ENCODE results near the gene SMCO2. TPM values are rescaled to one million over a fixed set of nuclear protein-coding genes. Genes with fewer than 3 reads are reported as not detected.

The SMCO2 gene
- total and polyA plus RNA-seq, 2 experiments from 2014 or later = not detected

- H3K9me3 ChIP-seq (ENCODE audit: low read depth) = no peaks in the 10 kb centered on the region
- H3K27me3 ChIP-seq = no peaks in the 10 kb centered on the region
- no peak overlapping the region for H2AFZ ChIP-seq
- no peaks in the 10 kb centered on the region for H4K20me1 ChIP-seq (ENCODE audit: insufficient read depth, poor library complexity, severe bottlenecking)
- peak overlapping the region; percentile 61 for H3K27ac ChIP-seq
- DNase-seq (ENCODE audit: low spot score) = no peak
- TF ChIP-seq EZH2phosphoT487 (IDR thresholded peaks at IDR 0.05; ENCODE audit: low read depth, severe bottlenecking, unreplicated experiment) = no peak
- no peak for TF ChIP-seq CTCF (IDR thresholded peaks at IDR 0.05; ENCODE audit: poor library complexity)
- no peak for TF ChIP-seq EZH2 (IDR thresholded peaks at IDR 0.05; ENCODE audit: borderline replicate concordance)
- peak overlapping the region; percentile 65 for H3K4me2 ChIP-seq
- no peak overlapping the region for H3K4me3 ChIP-seq
- no peaks in the 10 kb centered on the region for H3K36me3 ChIP-seq (replicated peaks; ENCODE audit: insufficient read depth, low read depth)
- H3K79me2 ChIP-seq = peaks cover 82% of the 10 kb centered on the region
- H3K9me2 ChIP-seq (replicated peaks; ENCODE audit: insufficient read depth) = no peaks in the 10 kb centered on the region
- 86% methylated on average over 8 of the region's 8 CpGs for WGBS (ENCODE audit: low lambda C conversion rate, missing lambda C conversion rate)
- peaks cover 18% of the 10 kb centered on the region for H3K4me1 ChIP-seq (ENCODE audit: insufficient read depth)
These were observed 102.0 kb downstream of the SMCO2 start for GRCh38 chr12:27548301-27549199.

- TF ChIP-seq CTCF (IDR thresholded peaks at IDR 0.05; ENCODE audit: poor library complexity) = no peak
- TF ChIP-seq EZH2phosphoT487 (IDR thresholded peaks at IDR 0.05; ENCODE audit: low read depth, severe bottlenecking, unreplicated experiment) = no peak
- TF ChIP-seq EZH2 (IDR thresholded peaks at IDR 0.05; ENCODE audit: borderline replicate concordance) = no peak
- H2AFZ ChIP-seq = no peak overlapping the region
- H3K27me3 ChIP-seq = no peaks in the 10 kb centered on the region
- H3K4me1 ChIP-seq (ENCODE audit: insufficient read depth) = peaks cover 23% of the 10 kb centered on the region
- no peak overlapping the region for H3K4me3 ChIP-seq
- 73% methylated on average over 8 of the region's 8 CpGs for WGBS (ENCODE audit: low lambda C conversion rate, missing lambda C conversion rate)
- DNase-seq (ENCODE audit: low spot score) = no peak
- no peaks in the 10 kb centered on the region for H4K20me1 ChIP-seq (ENCODE audit: insufficient read depth, poor library complexity, severe bottlenecking)
- H3K36me3 ChIP-seq (replicated peaks; ENCODE audit: insufficient read depth, low read depth) = no peaks in the 10 kb centered on the region
- H3K79me2 ChIP-seq = peaks cover 84% of the 10 kb centered on the region
- H3K9me2 ChIP-seq (replicated peaks; ENCODE audit: insufficient read depth) = no peaks in the 10 kb centered on the region
- peak overlapping the region; percentile 65 for H3K4me2 ChIP-seq
- peak overlapping the region; percentile 61 for H3K27ac ChIP-seq
- H3K9me3 ChIP-seq (ENCODE audit: low read depth) = no peaks in the 10 kb centered on the region
These were observed 102.8 kb downstream of the SMCO2 start for GRCh38 chr12:27549236-27549800.

- 51% methylated on average over 12 of the region's 12 CpGs for WGBS (ENCODE audit: low lambda C conversion rate, missing lambda C conversion rate)
- H3K4me3 ChIP-seq = no peak overlapping the region
- H3K4me2 ChIP-seq = peak overlapping the region; percentile 65
- peaks cover 79% of the 10 kb centered on the region for H3K79me2 ChIP-seq
- H3K27me3 ChIP-seq = no peaks in the 10 kb centered on the region
- H3K9me3 ChIP-seq (ENCODE audit: low read depth) = no peaks in the 10 kb centered on the region
- H3K4me1 ChIP-seq (ENCODE audit: insufficient read depth) = peaks cover 30% of the 10 kb centered on the region
- peak overlapping the region; percentile 61 for H3K27ac ChIP-seq
- no peaks in the 10 kb centered on the region for H3K36me3 ChIP-seq (replicated peaks; ENCODE audit: insufficient read depth, low read depth)
- H2AFZ ChIP-seq = no peak overlapping the region
- TF ChIP-seq CTCF (IDR thresholded peaks at IDR 0.05; ENCODE audit: poor library complexity) (no peak), EZH2phosphoT487 (IDR thresholded peaks at IDR 0.05; ENCODE audit: low read depth, severe bottlenecking, unreplicated experiment) (no peak), EZH2 (IDR thresholded peaks at IDR 0.05; ENCODE audit: borderline replicate concordance) (no peak)
- peak; percentile 87 for DNase-seq (ENCODE audit: low spot score)
- H3K9me2 ChIP-seq (replicated peaks; ENCODE audit: insufficient read depth) = no peaks in the 10 kb centered on the region
- no peaks in the 10 kb centered on the region for H4K20me1 ChIP-seq (ENCODE audit: insufficient read depth, poor library complexity, severe bottlenecking)
These were observed 103.5 kb downstream of the SMCO2 start for GRCh38 chr12:27549801-27550652.
